Uterus (tissue), 2 donors: Measurements from ENCODE around the gene EDEM3.

Experiments used
- CTCF ChIP-seq, 4 experiments: fragments of 200-600 bp in 2 of 4; fragments of 450-650 bp in 2 of 4; sonication (generic) in 2 of 4; IDR thresholded peaks; one replicate each; pipeline ENCODE4 v1.5.1; 2016 to 2019; ENCODE audit warnings: antibody characterized with exemption in 4 of 4, mild to moderate bottlenecking in 2 of 4, moderate library complexity in 1 of 4
- POLR2A ChIP-seq, 2 donors: fragments of 450-650 bp; IDR thresholded peaks; one replicate each; pipeline ENCODE4 v1.6.1; 2016; ENCODE audit warnings: antibody characterized with exemption in 2 of 2, mild to moderate bottlenecking in 1 of 2, moderate library complexity in 1 of 2

GRCh38 chr1:184739070-184739469 lies 15.6 kb downstream of the EDEM3 start:
- TF ChIP-seq CTCF (IDR thresholded peaks at IDR 0.05) (no peak), POLR2A (IDR thresholded peaks at IDR 0.05) (no peak)
